Midbrain (tissue), 1 donor: Measurements from ENCODE around the gene PNPLA7.
"Not testable (repeated sequence)": the region's sequence is repeated elsewhere in the genome, so short reads cannot be mapped to it uniquely, and the experiment has no call there.

Experiments
- DNase-seq: peaks from one replicate; lab custom pipeline; 2025; lab: John Stamatoyannopoulos, UW

PNPLA7 gene

GRCh38 chr9:137550231-137550621, at the start of gene PNPLA7:
PNPLA7 (minus strand) TSS chr9:137550402; CDS start chr9:137550197, 205 bp downstream.
- peak; percentile 84 for DNase-seq

DNA sequence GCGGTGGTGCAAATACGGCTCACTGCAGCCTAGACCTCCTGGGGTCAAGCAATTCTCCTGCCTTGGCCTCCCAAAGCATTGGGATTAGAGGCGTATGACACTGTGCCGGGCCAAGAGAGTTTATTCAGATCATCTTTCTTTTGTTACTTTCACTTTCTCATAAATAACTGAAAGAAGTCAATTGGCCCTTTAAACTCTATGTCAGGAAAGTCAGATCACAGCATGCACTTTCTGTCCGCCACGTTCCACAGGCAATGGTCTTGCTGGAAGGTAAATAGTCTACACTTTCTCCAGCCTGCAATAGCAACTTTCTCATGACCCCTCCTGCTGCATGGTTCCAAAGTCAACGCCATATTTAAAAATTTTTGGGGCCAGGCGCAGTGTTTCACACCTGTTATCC, 48.7 kb upstream of the PNPLA7 start:
- no peak for DNase-seq

DNA sequence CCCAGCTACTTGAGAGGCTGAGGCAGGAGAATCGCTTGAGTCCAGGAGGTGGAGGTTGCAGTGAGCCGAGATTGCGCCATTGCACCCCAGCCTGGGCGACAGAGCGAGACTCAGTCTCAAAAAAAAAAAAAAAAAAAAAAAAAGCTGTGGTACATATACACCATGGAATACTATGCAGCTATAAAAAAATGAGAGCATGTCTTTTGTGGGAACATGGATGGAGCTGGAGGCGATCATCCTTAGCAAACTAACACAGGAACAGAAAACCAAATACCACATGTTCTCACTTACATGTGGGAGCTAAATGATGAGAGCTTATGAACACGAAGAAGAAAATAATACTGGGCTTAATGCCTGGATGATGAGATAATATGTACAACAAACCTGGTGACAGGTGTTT, 46.4 kb upstream of the PNPLA7 start:
- not testable (repeated sequence) for DNase-seq

- no peak for DNase-seq
These were observed 43.0 kb upstream of the PNPLA7 start for GRCh38 chr9:137593176-137593575.

- DNase-seq: no peak
These were observed 42.6 kb upstream of the PNPLA7 start for GRCh38 chr9:137592767-137593166.

DNA sequence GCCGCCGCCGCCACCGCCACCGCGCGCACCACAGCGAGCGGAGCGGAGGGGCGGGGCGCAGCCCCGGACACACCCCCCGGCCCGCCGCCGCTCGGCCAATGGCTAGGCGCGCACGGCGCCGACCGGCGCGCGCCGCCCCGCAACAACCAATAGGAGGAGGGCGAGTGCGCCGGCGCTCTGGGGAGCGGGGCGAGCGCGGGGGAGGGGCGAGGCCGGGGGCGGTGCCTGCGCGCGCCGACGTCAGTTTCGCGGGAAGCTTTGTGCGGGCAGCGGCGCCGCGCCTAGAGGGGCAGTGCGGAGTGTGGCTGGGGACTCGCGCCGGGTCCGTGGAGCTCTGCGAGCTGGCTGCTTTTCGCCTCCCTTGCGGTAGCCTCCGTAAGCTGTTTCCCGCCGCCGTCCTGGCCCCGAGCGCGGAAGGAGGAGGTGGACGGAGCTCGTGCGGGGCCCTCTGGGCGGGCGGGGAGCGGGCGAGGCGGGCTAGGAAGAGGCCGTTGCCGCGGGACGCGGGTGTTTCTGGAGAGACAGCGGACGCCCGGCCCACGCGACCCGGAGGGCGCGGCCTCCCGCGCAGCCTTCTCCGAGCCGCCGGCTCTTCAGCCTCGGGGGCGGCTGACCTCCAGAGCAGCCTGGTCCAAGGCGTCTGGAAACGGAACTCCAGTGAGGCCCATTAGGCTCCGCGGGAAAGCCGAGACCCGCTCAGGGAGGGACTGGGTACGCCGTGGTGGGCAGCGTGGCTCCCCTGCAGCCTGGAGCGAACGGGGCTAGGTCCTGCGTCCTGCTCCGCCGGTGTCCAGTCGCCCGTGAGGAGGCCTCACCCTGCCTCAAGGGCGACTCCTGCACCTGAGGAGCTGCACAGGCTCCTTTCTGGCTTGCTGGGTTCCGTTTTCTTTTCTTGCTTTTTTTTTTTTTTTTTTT, 40.5 kb upstream of the PNPLA7 start, which contains the start of gene ZMYND19:
Gene ZMYND19, minus strand, starts transcription at position 44 of the 915 bp plus-strand sequence. CDS start 249 bp downstream, outside the sequence.
- peak; percentile 88 for DNase-seq

- no peak for DNase-seq
These were observed 39.9 kb upstream of the PNPLA7 start for GRCh38 chr9:137590123-137590468.

- DNase-seq: no peak
These were observed 39.4 kb upstream of the PNPLA7 start for GRCh38 chr9:137589441-137590122.

- no peak for DNase-seq
These were observed 38.7 kb upstream of the PNPLA7 start for GRCh38 chr9:137588891-137589290.

- no peak for DNase-seq
These were observed 38.1 kb upstream of the PNPLA7 start for GRCh38 chr9:137588311-137588710.

- DNase-seq: no peak
These were observed 36.7 kb upstream of the PNPLA7 start for GRCh38 chr9:137586854-137587253.

DNA sequence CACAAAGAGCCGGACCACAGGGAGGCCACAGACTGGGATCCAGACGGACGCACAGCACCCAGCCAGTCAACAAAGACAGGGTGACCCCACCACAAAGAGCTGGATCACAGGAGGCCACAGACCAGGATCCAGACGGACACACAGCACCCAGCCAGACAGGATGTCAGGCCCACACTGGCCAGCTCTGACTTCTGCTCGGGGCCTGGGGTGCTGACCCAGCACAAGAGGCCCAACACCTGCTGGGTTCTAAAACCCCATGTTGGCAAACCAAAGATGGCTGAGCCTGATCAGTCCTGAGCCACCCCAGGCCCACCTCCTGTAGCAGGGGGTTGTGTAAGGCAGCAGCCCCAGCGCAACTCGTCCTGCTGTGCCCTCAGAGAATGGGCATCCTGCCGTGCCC, 33.8 kb upstream of the PNPLA7 start:
- no peak for DNase-seq

DNA sequence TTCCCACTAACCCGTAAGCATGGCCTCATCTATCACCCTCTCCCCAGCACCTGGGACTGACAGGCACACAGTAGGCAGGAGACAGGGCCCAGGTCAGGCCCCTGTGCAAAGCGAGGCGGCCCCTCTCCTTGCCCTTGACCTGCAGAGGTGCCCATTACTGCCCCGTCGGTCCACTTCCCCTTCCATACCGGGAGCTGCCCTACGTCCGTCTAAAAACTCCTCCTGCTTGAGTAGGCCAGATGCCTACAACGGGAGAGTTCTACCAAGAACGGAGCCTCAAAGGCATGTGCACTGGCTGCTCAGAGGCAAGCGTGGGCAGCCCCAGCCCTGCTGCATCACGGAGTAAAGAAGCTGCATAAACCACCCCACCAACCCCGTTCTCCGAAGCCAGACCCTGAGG, 33.1 kb upstream of the PNPLA7 start:
- no peak for DNase-seq

DNA sequence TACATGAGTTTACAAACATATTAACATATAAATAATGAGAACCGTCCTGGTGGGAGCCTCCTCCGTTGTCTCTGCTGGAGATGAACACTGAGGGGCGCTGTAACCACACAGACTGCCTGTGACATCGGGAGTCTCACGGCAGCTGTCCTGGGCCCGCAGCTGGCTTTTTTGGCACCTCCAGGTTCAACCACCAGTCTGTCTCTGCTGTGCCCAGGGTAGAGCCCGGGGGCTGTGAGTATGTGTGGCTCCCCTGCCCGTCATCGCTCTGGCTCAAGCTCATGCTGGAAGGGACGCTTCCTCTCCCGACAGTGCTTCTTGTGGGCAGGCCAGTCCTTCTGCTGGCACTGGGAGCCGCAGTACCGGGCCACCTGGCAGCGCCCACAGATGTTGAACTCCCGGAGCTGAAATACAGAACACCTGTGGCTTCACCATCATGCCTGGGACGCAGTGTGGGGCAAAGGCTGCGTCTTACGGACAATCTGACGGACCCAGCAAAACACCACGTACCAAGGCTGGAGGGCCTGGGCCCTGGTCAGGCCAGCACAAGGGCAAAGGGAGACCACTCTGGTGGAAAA, 32.2 kb upstream of the PNPLA7 start:
- DNase-seq: no peak

DNA sequence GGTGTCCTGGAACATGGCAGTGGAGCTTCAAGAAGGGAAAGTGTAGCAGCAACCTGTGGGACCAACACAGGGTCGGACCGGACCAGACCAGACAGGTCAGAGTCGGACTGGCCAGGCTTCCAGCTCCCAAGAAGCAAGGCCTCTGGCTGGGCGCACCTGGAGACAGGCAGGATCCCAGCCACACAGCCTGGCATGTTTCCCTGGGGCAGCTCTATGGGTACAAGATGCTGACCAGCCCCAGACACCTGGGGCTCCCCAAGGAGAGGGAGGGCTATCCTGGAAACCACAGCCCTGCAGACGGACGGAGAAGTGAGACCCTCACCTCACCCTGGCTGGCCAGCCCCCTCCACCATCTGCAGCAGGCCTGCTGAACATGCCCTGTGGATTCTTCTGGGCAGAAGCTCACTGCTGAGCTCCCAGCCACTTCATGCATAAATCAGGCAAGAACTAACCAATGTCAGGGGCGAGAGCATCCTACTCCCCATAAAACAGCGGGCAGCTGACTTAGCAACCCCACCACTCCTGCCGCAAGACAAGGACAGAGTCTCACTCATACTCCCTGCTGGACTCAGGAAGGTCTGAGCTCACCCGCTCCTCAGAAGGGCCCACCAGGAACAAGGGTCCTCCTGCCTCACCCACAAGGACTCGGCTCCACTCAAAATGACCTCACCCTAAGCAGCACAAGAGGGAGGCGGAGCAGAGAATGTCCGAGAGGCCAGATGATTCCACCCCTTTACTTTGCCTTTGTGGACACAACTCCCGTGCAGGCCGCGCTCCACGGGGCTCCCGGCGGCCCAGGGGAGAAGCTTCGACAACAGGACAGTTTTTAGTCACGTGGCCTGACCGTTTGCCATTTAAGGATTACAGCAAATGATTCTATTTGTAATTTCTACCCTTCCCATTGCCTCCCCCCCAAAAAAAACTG, 31.4 kb upstream of the PNPLA7 start:
- DNase-seq: no peak

- DNase-seq: no peak
These were observed 30.7 kb upstream of the PNPLA7 start for GRCh38 chr9:137580954-137581322.

DNA sequence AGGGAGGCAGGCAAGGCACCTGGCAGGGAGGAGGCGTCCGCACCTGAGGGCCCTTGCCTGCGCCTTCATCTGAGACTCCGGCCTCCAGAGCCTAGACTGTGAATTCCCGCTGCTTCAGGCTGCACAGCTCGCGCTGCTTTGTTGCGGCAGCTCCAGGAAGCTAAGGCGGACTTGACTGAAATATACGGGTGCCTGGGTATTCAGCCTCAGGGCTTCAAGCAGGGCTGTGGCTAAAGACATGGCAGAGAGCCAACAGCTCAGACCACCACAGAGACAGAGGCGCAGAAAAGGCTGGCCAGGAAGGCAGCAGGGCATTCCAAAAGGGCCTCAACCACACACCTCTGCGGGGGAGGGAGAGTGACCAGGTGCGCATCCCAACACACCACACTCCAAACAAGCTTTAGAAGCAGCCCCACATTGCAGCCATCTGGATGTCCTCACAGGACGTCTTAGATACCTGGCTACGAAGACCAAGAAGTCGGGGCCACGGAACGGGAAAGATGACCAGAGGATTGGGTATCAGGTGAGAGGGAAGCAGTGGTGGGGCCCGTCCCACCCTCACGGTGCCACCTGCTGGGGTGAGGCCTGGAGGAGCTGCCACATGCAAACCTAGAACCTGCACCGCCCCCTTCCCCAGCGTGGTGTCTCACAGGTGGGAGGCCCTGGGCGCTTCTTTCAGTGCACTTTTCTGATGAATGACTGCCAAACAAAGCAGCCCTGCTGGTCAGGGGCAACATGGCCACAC, 30.2 kb upstream of the PNPLA7 start:
- DNase-seq: no peak

GRCh38 chr9:137579259-137579604, 29.0 kb upstream of the PNPLA7 start:
- no peak for DNase-seq

DNA sequence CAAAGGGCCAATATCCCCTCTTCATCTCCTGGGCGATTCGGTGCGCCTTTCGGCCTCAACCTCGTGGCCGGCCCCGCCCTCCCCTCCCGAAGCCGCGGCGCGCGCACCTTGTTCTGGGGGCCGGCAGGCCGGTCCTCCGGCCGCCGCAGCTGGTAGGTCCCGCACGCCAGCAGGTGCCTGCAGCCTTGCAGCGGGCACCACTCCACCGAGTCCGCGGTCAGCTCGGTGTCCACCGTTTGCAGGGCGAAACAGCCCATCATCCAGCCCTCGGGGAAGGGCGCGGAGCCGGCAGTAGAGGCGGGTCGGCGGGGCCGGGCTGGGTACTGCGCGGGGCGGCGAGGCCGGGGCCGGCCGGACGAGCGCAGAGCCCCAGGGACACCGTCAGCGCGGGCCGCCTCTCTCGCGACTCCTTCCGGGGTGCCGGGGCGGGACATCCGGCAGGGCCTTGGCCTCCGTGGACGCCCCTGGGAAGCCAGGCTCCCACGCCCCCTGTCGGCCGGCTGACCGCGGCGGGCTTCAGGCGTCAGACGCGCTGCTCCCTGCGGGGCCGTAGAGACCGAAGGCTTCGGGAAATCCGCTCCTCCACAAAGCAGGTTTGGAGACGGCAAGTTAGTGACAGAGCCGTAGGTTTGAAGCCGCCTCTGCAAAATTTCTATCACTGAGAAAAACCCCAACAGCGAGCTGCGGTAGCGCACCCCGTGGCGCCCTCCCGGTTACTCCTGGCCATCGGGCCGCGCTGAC, 28.5 kb upstream of the PNPLA7 start, which contains the start of gene DPH7:
Gene DPH7, minus strand, starts transcription at position 408 of the 741 bp plus-strand sequence. Its CDS starts 148 bp downstream, at position 260.
- DNase-seq: peak; percentile 97

DNA sequence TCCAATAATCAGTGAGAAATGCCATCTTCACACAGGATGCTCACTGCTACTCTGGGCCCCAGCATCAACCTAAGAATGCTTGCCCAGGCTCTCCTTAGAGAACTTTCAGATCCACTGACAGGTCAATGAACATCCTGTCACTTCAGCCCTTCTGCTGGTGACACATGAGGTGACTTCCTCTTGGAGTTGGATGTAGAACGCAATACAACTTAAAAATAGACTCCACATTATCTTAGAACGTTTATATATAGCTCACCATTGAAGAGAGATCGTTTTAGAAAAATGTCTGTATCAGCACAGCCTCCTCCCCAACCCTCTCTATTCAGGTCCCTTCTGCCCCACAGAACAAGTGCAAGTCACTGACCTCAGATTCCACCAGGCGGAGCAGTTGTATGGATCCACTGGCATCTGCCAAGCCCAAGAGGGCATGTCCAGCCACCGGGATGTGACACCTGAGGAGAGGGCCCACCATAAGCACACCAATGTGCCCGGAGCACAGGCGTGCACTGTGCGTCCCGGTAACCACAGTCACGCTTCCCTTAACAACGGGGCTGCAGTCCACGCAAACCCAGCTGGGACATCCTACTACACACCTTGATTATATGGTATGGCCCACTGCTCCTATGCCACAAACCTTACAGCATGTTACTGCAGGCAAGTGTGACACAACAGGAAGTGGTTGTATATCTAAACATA, 25.7 kb upstream of the PNPLA7 start:
- no peak for DNase-seq
